Subcutaneous abdominal adipose tissue (tissue), 5 donors: ENCODE measurements around the gene HES1.

Source experiments
- H3K27ac ChIP-seq: one replicate; pipeline ENCODE4 v1.7.0; 2013; ENCODE audit warnings: low read depth, mild to moderate bottlenecking, inconsistent platforms, low read length, moderate library complexity
- H3K27me3 ChIP-seq, 5 donors: one replicate each; pipeline ENCODE4 v1.7.0; 2013; ENCODE audit warnings: low read length in 5 of 5, inconsistent platforms in 1 of 5; ENCODE audit not compliant: control insufficient read depth in 5 of 5, insufficient read depth in 4 of 5
- H3K36me3 ChIP-seq, 5 donors: one replicate each; pipeline ENCODE4 v1.7.0; 2013; ENCODE audit warnings: low read length in 5 of 5; ENCODE audit not compliant: control insufficient read depth in 5 of 5, insufficient read depth in 5 of 5
- H3K4me1 ChIP-seq, 5 donors: one replicate each; pipeline ENCODE4 v1.7.0; 2013; ENCODE audit warnings: low read length in 5 of 5, mild to moderate bottlenecking in 3 of 5, moderate library complexity in 1 of 5; ENCODE audit not compliant: control insufficient read depth in 5 of 5, insufficient read depth in 5 of 5
- H3K4me3 ChIP-seq, 5 donors: one replicate each; pipeline ENCODE4 v1.7.0; 2013; ENCODE audit warnings: low read length in 5 of 5, low read depth in 1 of 5
- H3K9ac ChIP-seq, 5 donors: one replicate each; pipeline ENCODE4 v1.7.0; 2013; ENCODE audit warnings: low read length in 5 of 5, mild to moderate bottlenecking in 4 of 5, moderate library complexity in 3 of 5
- H3K9me3 ChIP-seq, 5 donors: one replicate each; pipeline ENCODE4 v1.7.0; 2013; ENCODE audit warnings: low read length in 5 of 5; ENCODE audit not compliant: control insufficient read depth in 5 of 5
- donor health status: healthy.
- donor health status: healthy.
- donor health status: healthy.
- donor health status: healthy.
- donor health status: healthy.

HES1 gene

DNA sequence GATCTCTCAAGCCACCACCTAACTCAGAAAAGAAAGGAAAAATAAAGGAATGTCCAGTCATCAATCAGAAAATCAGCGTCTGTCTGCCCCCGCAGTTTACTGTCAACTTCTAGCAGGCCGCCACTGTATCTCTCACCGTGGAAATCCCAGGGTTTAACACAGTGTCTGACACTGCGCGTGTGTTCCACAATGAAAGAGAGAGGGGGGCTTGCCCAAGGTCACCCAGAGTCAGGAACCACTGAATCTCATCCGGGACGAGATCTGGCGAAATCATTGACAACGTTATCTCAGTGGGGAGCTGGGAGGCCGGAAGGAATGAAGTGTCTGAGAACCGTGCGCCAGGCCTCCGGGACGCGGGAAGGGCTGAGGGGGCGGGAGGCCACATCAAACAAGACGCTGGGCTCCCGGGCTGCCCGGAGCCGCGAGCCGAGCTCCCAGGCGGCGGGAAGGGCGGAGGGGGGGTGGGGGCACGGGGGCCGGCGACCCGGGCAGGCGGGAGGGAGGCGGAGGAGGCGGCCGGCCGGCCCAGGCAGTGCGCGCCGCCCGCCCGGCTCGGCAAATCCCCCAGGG lies 2.2 kb upstream of the HES1 start:
- H3K4me1 ChIP-seq: peaks cover 30 to 70% (median 65%) of the 10 kb centered on the region in 5 donors
- peaks cover 0 to 4% (median 0%) of the 10 kb centered on the region in 5 donors for H3K9me3 ChIP-seq
- peaks cover 0 to 3% (median 0%) of the 10 kb centered on the region in 5 donors for H3K36me3 ChIP-seq
- H3K27ac ChIP-seq: peak overlapping the region; percentile 66
- peaks cover 0 to 12% (median 0%) of the 10 kb centered on the region in 5 donors for H3K27me3 ChIP-seq
- H3K9ac ChIP-seq: peak overlapping the region in 4 of 5 donors; percentile 4 to 57 (median 22)
- H3K4me3 ChIP-seq: peak overlapping the region in 4 of 5 donors; percentile 40 to 50 (median 40)

- H3K9me3 ChIP-seq: peaks cover 0 to 4% (median 0%) of the 10 kb centered on the region in 5 donors
- peaks cover 30 to 76% (median 70%) of the 10 kb centered on the region in 5 donors for H3K4me1 ChIP-seq
- H3K27ac ChIP-seq: peak overlapping the region; percentile 86
- peak overlapping the region in 4 of 5 donors; percentile 53 to 78 (median 72) for H3K9ac ChIP-seq
- H3K4me3 ChIP-seq: peak overlapping the region in 4 of 5 donors; percentile 47 to 90 (median 73)
- peaks cover 0 to 12% (median 0%) of the 10 kb centered on the region in 5 donors for H3K27me3 ChIP-seq
- H3K36me3 ChIP-seq: peaks cover 0 to 3% (median 0%) of the 10 kb centered on the region in 5 donors
Observed at GRCh38 chr3:194134231-194134756, 1.7 kb upstream of the HES1 start.

GRCh38 chr3:194134757-194135515 lies 1.0 kb upstream of the HES1 start:
- peak overlapping the region; percentile 86 for H3K27ac ChIP-seq
- peaks cover 0 to 3% (median 0%) of the 10 kb centered on the region in 5 donors for H3K36me3 ChIP-seq
- H3K9ac ChIP-seq: peak overlapping the region; percentile 56 to 78 (median 71)
- H3K4me1 ChIP-seq: peaks cover 30 to 74% (median 67%) of the 10 kb centered on the region in 5 donors
- peaks cover 0 to 4% (median 0%) of the 10 kb centered on the region in 5 donors for H3K9me3 ChIP-seq
- H3K4me3 ChIP-seq: peak overlapping the region; percentile 47 to 90 (median 74)
- H3K27me3 ChIP-seq: peaks cover 0 to 12% (median 0%) of the 10 kb centered on the region in 5 donors

DNA sequence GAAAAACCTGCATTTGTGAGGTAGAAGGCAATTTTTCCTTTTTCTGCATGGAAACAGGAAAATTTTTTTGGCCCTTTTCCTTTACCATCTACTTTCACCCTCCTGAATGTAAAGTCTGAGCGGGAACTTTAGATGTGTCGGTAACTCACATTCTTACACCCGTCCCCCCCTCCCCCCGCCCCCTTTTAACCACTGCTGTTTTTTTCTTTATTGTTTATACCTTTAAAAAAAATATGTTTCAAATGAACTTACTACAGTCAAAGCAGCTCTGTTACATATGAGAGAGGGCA lies 487 bp upstream of the HES1 start:
- H3K27ac ChIP-seq: peak overlapping the region; percentile 86
- peak overlapping the region in 4 of 5 donors; percentile 68 to 100 (median 74) for H3K9ac ChIP-seq
- peaks cover 30 to 73% (median 63%) of the 10 kb centered on the region in 5 donors for H3K4me1 ChIP-seq
- H3K9me3 ChIP-seq: peaks cover 0 to 4% (median 0%) of the 10 kb centered on the region in 5 donors
- H3K4me3 ChIP-seq: peak overlapping the region; percentile 47 to 90 (median 74)
- H3K36me3 ChIP-seq: peaks cover 0 to 3% (median 0%) of the 10 kb centered on the region in 5 donors
- H3K27me3 ChIP-seq: peaks cover 0 to 12% (median 0%) of the 10 kb centered on the region in 5 donors

DNA sequence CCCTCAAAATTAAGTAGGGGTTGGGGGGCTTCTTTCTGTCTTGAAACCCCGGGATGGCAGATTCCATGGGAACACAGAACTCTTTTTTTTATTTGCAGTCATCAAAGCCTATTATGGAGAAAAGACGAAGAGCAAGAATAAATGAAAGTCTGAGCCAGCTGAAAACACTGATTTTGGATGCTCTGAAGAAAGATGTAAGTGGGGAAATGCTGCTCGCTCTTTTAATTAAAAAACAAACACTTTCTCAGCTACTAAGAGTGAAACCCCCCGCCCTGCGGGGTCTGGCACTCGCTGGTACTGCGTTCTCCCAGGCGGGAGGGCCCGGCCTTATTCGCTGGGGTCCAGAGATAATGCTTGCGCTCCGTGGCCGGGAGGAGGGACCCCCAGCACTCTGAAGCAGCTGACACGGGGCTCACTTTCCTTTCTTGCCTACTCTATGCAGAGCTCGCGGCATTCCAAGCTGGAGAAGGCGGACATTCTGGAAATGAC lies 615 bp downstream of the HES1 start:
- Histone ChIP-seq H3K4me3 (peak overlapping the region; percentile 84 to 97 (median 90)), H3K36me3 (peaks cover 0 to 3% (median 0%) of the 10 kb centered on the region in 5 donors), H3K27me3 (peaks cover 0 to 12% (median 0%) of the 10 kb centered on the region in 5 donors), H3K4me1 (peaks cover 26 to 69% (median 58%) of the 10 kb centered on the region in 5 donors), H3K27ac (peak overlapping the region; percentile 86), H3K9me3 (peaks cover 0 to 4% (median 0%) of the 10 kb centered on the region in 5 donors), H3K9ac (peak overlapping the region; percentile 74 to 100 (median 81))

- H3K27ac ChIP-seq: peak overlapping the region; percentile 86
- H3K27me3 ChIP-seq: peaks cover 0 to 12% (median 0%) of the 10 kb centered on the region in 5 donors
- H3K9ac ChIP-seq: peak overlapping the region; percentile 74 to 100 (median 81)
- H3K9me3 ChIP-seq: peaks cover 0 to 4% (median 0%) of the 10 kb centered on the region in 5 donors
- peaks cover 0 to 3% (median 0%) of the 10 kb centered on the region in 5 donors for H3K36me3 ChIP-seq
- H3K4me3 ChIP-seq: peak overlapping the region; percentile 84 to 97 (median 90)
- peaks cover 30 to 74% (median 62%) of the 10 kb centered on the region in 5 donors for H3K4me1 ChIP-seq
Observed at GRCh38 chr3:194137008-194137505, 1.1 kb downstream of the HES1 start.

GRCh38 chr3:194137506-194138474 lies 1.8 kb downstream of the HES1 start:
- H3K9ac ChIP-seq: peak overlapping the region; percentile 59 to 100 (median 81)
- peaks cover 0 to 12% (median 0%) of the 10 kb centered on the region in 5 donors for H3K27me3 ChIP-seq
- H3K4me3 ChIP-seq: peak overlapping the region; percentile 84 to 97 (median 90)
- H3K36me3 ChIP-seq: peaks cover 0 to 3% (median 0%) of the 10 kb centered on the region in 5 donors
- H3K27ac ChIP-seq: peak overlapping the region; percentile 86
- H3K4me1 ChIP-seq: peaks cover 32 to 79% (median 66%) of the 10 kb centered on the region in 5 donors
- peaks cover 0 to 4% (median 0%) of the 10 kb centered on the region in 5 donors for H3K9me3 ChIP-seq

GRCh38 chr3:194138732-194139070 lies 2.8 kb downstream of the HES1 start:
- Histone ChIP-seq H3K27ac (peak overlapping the region; percentile 18), H3K9me3 (peaks cover 0 to 4% (median 0%) of the 10 kb centered on the region in 5 donors), H3K9ac (peak overlapping the region in 1 of 5 donors; percentile 38), H3K4me3 (peak overlapping the region in 4 of 5 donors; percentile 12 to 91 (median 69)), H3K27me3 (peaks cover 0 to 12% (median 0%) of the 10 kb centered on the region in 5 donors), H3K4me1 (peaks cover 29 to 76% (median 63%) of the 10 kb centered on the region in 5 donors), H3K36me3 (peaks cover 0 to 3% (median 0%) of the 10 kb centered on the region in 5 donors)
